D341Med (cell line): ENCODE results near the gene PIP5K1C.
A peak's percentile ranks its signal among the peaks of the same experiment; 100 is the strongest.
"Not testable (repeated sequence)": the region's sequence is repeated elsewhere in the genome, so short reads cannot be mapped to it uniquely, and the experiment has no call there.

Source experiments
- DNase-seq: peaks from one replicate; pipeline ENCODE4 v3.0.0; 2012; ENCODE audit warnings: low spot score

PIP5K1C gene

GRCh38 chr19:3674784-3675543, 25.3 kb downstream of the PIP5K1C start:
- no peak for DNase-seq

GRCh38 chr19:3673506-3674439, 26.5 kb downstream of the PIP5K1C start:
- no peak for DNase-seq

- no peak for DNase-seq
Observed at GRCh38 chr19:3672993-3673392, 27.3 kb downstream of the PIP5K1C start.

- DNase-seq = no peak
Observed at GRCh38 chr19:3672575-3672948, 27.7 kb downstream of the PIP5K1C start.

GRCh38 chr19:3671680-3672574, 28.3 kb downstream of the PIP5K1C start:
- no peak for DNase-seq

GRCh38 chr19:3670796-3671679, 29.2 kb downstream of the PIP5K1C start:
- DNase-seq = no peak

- no peak for DNase-seq
Observed at GRCh38 chr19:3669947-3670795, 30.1 kb downstream of the PIP5K1C start.

- DNase-seq = peak; percentile 87
Observed at GRCh38 chr19:3669082-3669946, 31.0 kb downstream of the PIP5K1C start.

- no peak for DNase-seq
Observed at GRCh38 chr19:3668331-3669081, 31.8 kb downstream of the PIP5K1C start.

- no peak for DNase-seq
Observed at GRCh38 chr19:3667766-3668165, 32.5 kb downstream of the PIP5K1C start.

GRCh38 chr19:3667037-3667638, 33.1 kb downstream of the PIP5K1C start:
- no peak for DNase-seq

- DNase-seq = not testable (repeated sequence)
Observed at GRCh38 chr19:3666545-3666856, 33.8 kb downstream of the PIP5K1C start.

GRCh38 chr19:3665681-3666544, 34.4 kb downstream of the PIP5K1C start:
- peak; percentile 92 for DNase-seq

GRCh38 chr19:3664879-3665642, 35.2 kb downstream of the PIP5K1C start:
- DNase-seq = no peak

- DNase-seq = no peak
Observed at GRCh38 chr19:3663838-3664237, 36.4 kb downstream of the PIP5K1C start.
